Transverse colon (tissue), 4 donors: ENCODE measurements around the gene TMEM132E. TPM values are rescaled to one million over a fixed set of nuclear protein-coding genes. Genes with fewer than 3 reads are reported as not detected.

Experiments used
- DNase-seq: peaks from one replicate; pipeline ENCODE4 v3.0.0-alpha.2; 2019
- H3K27ac ChIP-seq, 4 donors: fragments of 200-600 bp; sonication (generic); 2 replicates each; pipeline ENCODE4 v1.5.1; 2016 to 2018; ENCODE audit warnings: inconsistent platforms in 4 of 4
- H3K27me3 ChIP-seq: fragments of 200-600 bp; sonication (generic); 2 replicates; pipeline ENCODE4 v1.5.1; 2017; ENCODE audit warnings: inconsistent platforms
- H3K36me3 ChIP-seq, 4 donors: fragments of 200-600 bp; sonication (generic); 2 replicates each; pipeline ENCODE4 v1.5.1; 2017 to 2019; ENCODE audit warnings: inconsistent platforms in 4 of 4
- H3K4me1 ChIP-seq, 4 donors: fragments of 200-600 bp; sonication (generic); 2 replicates each; pipeline ENCODE4 v1.5.1; 2017 to 2020; ENCODE audit warnings: inconsistent platforms in 4 of 4
- H3K4me3 ChIP-seq, 4 donors: fragments of 200-600 bp; sonication (generic); 1 replicate in 1 of 4; 2 replicates in 3 of 4; pipeline versions ENCODE4 v1.5.1 to v1.6.1; 2017 to 2019; ENCODE audit warnings: inconsistent platforms in 4 of 4
- H3K9me3 ChIP-seq, 2 donors: fragments of 200-600 bp; sonication (generic); 2 replicates each; pipeline ENCODE4 v1.5.1; 2017 to 2019; ENCODE audit warnings: inconsistent platforms in 2 of 2
- CTCF ChIP-seq, 5 experiments: fragments of 200-600 bp in 3 of 5; fragments of 450-650 bp in 2 of 5; sonication (generic) in 3 of 5; IDR thresholded peaks; 1 replicate in 2 of 5; 2 replicates in 3 of 5; pipeline ENCODE4 v1.5.1; 2016 to 2017; ENCODE audit warnings: antibody characterized with exemption in 5 of 5, inconsistent platforms in 3 of 5, mild to moderate bottlenecking in 2 of 5, moderate library complexity in 1 of 5
- EP300 ChIP-seq: sonication (generic); formaldehyde crosslinking; IDR thresholded peaks from one replicate; pipeline ENCODE4 v1.6.1; 2017; ENCODE audit warnings: antibody characterized with exemption, low read depth
- POLR2A ChIP-seq: fragments of 450-650 bp; IDR thresholded peaks from one replicate; pipeline ENCODE4 v1.6.1; 2016; ENCODE audit warnings: antibody characterized with exemption, mild to moderate bottlenecking, moderate library complexity
- POLR2AphosphoS5 ChIP-seq, 3 donors: sonication (generic); formaldehyde crosslinking; IDR thresholded peaks; one replicate each; pipeline ENCODE4 v1.6.1; 2016; ENCODE audit warnings: antibody characterized with exemption in 3 of 3
- WGBS, 2 donors: methylation state at CpG; one replicate each; pipeline ENCODE4 v1.1.5; 2018; ENCODE audit warnings: low coverage in 1 of 2; 5-methylcytosine and 5-hydroxymethylcytosine counted together
- in situ Hi-C, 4 donors: fragments of 200-750 bp; cut with MboI; loops; one replicate each; pipeline versions ENCODE4 v1.15.0 to v1.15.1; 2017; ENCODE audit warnings: low sequenced_read_pairs in 3 of 4, low pct_ligation_motif_present in 1 of 4, low pct_unique_long_range_greater_than_20kb in 1 of 4
- intact Hi-C: fragments of 100-400 bp; cut with DNase I; formaldehyde crosslinking; loops from one replicate; pipeline ENCODE4 v1.15.1; 2023; ENCODE audit warnings: low total_unique reads
- total RNA-seq, 4 donors: library from RNA; depleted of rRNA; stranded (reverse); fragments of >200 nt; gene quantifications; one replicate each; pipeline ENCODE4 v1.1.0, GENCODE V29; 2016

The TMEM132E gene
- total RNA-seq, 4 donors from 2014 or later, result not detected

GRCh38 chr17:34670618-34671017, 91.2 kb downstream of the TMEM132E start:
- Histone ChIP-seq H3K36me3 (no peaks in the 10 kb centered on the region), H3K4me1 (no peaks in the 10 kb centered on the region), H3K27ac (no peak overlapping the region), H3K9me3 (no peaks in the 10 kb centered on the region), H3K27me3 (peaks cover 17% of the 10 kb centered on the region), H3K4me3 (no peak overlapping the region)
- intact Hi-C loops (no loop called here), in situ Hi-C loops (loop anchor here in 1 of 4 donors (25.0 kb wide), 2 partner anchors 108 to 442 kb away; partner anchors contain the start of genes FNDC8 and RAD51D)
- 47 to 58% methylated on average over 2 to 7 of the region's 7 CpGs for WGBS, 2 donors
- TF ChIP-seq EP300 (no peak), POLR2AphosphoS5 (IDR thresholded peaks at IDR 0.05) (no peak), CTCF (IDR thresholded peaks at IDR 0.05) (no peak), POLR2A (no peak)
- DNase-seq, result no peak

GRCh38 chr17:34671191-34671590, 91.8 kb downstream of the TMEM132E start:
- Histone ChIP-seq H3K4me1 (no peaks in the 10 kb centered on the region), H3K27me3 (peaks cover 11% of the 10 kb centered on the region), H3K9me3 (no peaks in the 10 kb centered on the region), H3K27ac (no peak overlapping the region), H3K4me3 (no peak overlapping the region), H3K36me3 (no peaks in the 10 kb centered on the region)
- WGBS, 2 donors, result 64% methylated on average over 4 of the region's 4 CpGs; no CpG with 5 or more reads in 1 of the 2 donors
- in situ Hi-C loops (loop anchor here in 1 of 4 donors (25.0 kb wide), 2 partner anchors 109 to 441 kb away; partner anchors contain the start of genes FNDC8 and RAD51D), intact Hi-C loops (no loop called here)
- TF ChIP-seq EP300 (no peak), CTCF (IDR thresholded peaks at IDR 0.05) (no peak), POLR2A (no peak), POLR2AphosphoS5 (IDR thresholded peaks at IDR 0.05) (no peak)
- no peak for DNase-seq

GRCh38 chr17:34672176-34672785, 92.9 kb downstream of the TMEM132E start:
- TF ChIP-seq CTCF (IDR thresholded peaks at IDR 0.05), result no peak
- TF ChIP-seq EP300, result no peak
- TF ChIP-seq POLR2AphosphoS5 (IDR thresholded peaks at IDR 0.05), result no peak
- no peak for TF ChIP-seq POLR2A
- intact Hi-C loops, result no loop called here

GRCh38 chr17:34673516-34673915, 94.1 kb downstream of the TMEM132E start:
- no peak for DNase-seq
- in situ Hi-C loops, result loop anchor here in 1 of 4 donors (25.0 kb wide), 2 partner anchors 111 to 439 kb away; partner anchors contain the start of genes FNDC8 and RAD51D
- Histone ChIP-seq H3K4me3 (no peak overlapping the region), H3K36me3 (no peaks in the 10 kb centered on the region), H3K4me1 (no peaks in the 10 kb centered on the region), H3K27ac (no peak overlapping the region), H3K9me3 (no peaks in the 10 kb centered on the region), H3K27me3 (no peaks in the 10 kb centered on the region)
- intact Hi-C loops, result no loop called here
- TF ChIP-seq EP300 (no peak), CTCF (IDR thresholded peaks at IDR 0.05) (no peak), POLR2AphosphoS5 (IDR thresholded peaks at IDR 0.05) (no peak), POLR2A (no peak)
- WGBS, 2 donors, result 79% methylated on average over 2 of the region's 2 CpGs; no CpG with 5 or more reads in 1 of the 2 donors

More at GRCh38 chr17:34672176-34672785, 92.9 kb downstream of the TMEM132E start:
- no peak for DNase-seq
- H3K27ac ChIP-seq, result no peak overlapping the region
- H3K4me1 ChIP-seq, result no peaks in the 10 kb centered on the region
- no peaks in the 10 kb centered on the region for H3K9me3 ChIP-seq
- no peaks in the 10 kb centered on the region for H3K36me3 ChIP-seq
- H3K27me3 ChIP-seq, result peaks cover 5% of the 10 kb centered on the region
- H3K4me3 ChIP-seq, result no peak overlapping the region
- in situ Hi-C loops, result loop anchor here in 1 of 4 donors (25.0 kb wide), 2 partner anchors 110 to 440 kb away; partner anchors contain the start of genes FNDC8 and RAD51D
- 79% methylated on average over 3 of the region's 3 CpGs; no CpG with 5 or more reads in 1 of the 2 donors for WGBS, 2 donors
